H9 (cell line): ENCODE measurements around the gene TRPM8. TPM values are rescaled to one million over a fixed set of nuclear protein-coding genes. Genes with fewer than 3 reads are reported as not detected.

ENCODE experiments used
- DNase-seq: peaks from one replicate; pipeline ENCODE4 v3.0.0-alpha.2; 2017
- H2AFZ ChIP-seq: one replicate; pipeline ENCODE4 v1.6.1; 2013; ENCODE audit warnings: mild to moderate bottlenecking, low read length, control low read depth, moderate library complexity
- H2AK5ac ChIP-seq: 2 replicates; pipeline ENCODE4 v1.6.1; 2013; ENCODE audit warnings: low read length, control low read depth, mixed read lengths; ENCODE audit not compliant: insufficient read length
- H2BK120ac ChIP-seq: one replicate; pipeline ENCODE4 v1.6.1; 2013; ENCODE audit warnings: low read depth, mild to moderate bottlenecking, low read length, control low read depth, inconsistent platforms; ENCODE audit not compliant: poor library complexity, severe bottlenecking
- H2BK12ac ChIP-seq: 2 replicates; pipeline ENCODE4 v1.6.1; 2013; ENCODE audit warnings: low read length, control low read depth, mixed read lengths, low read depth; ENCODE audit not compliant: insufficient read length
- H2BK15ac ChIP-seq: 2 replicates; pipeline ENCODE4 v1.6.1; 2013; ENCODE audit warnings: low read depth, low read length, control low read depth
- H2BK20ac ChIP-seq: one replicate; pipeline ENCODE4 v1.6.1; 2013; ENCODE audit warnings: low read depth, mild to moderate bottlenecking, low read length, control low read depth, inconsistent platforms; ENCODE audit not compliant: poor library complexity, severe bottlenecking
- H2BK5ac ChIP-seq: 2 replicates; pipeline ENCODE4 v1.6.1; 2013; ENCODE audit warnings: low read length, control low read depth, mixed read lengths; ENCODE audit not compliant: insufficient read length
- H3K14ac ChIP-seq: 2 replicates; pipeline ENCODE4 v1.6.1; 2013; ENCODE audit warnings: low read length, control low read depth; ENCODE audit not compliant: insufficient read depth
- H3K18ac ChIP-seq: 2 replicates; pipeline ENCODE4 v1.6.1; 2013; ENCODE audit warnings: low read depth, mild to moderate bottlenecking, mixed read lengths, low read length, control low read depth; ENCODE audit not compliant: insufficient read length
- H3K23ac ChIP-seq: 2 replicates; pipeline ENCODE4 v1.6.1; 2013; ENCODE audit warnings: low read length, control low read depth, mixed read lengths, low read depth; ENCODE audit not compliant: insufficient read length
- H3K23me2 ChIP-seq: 2 replicates; pipeline ENCODE4 v1.6.1; 2013; ENCODE audit warnings: low read depth, mild to moderate bottlenecking, mixed read lengths, low read length, control low read depth; ENCODE audit not compliant: insufficient read length, poor library complexity, severe bottlenecking
- H3K27ac ChIP-seq: 2 replicates; pipeline ENCODE4 v1.5.1; 2013; ENCODE audit warnings: low read length, control low read depth, mixed read lengths, low read depth; ENCODE audit not compliant: insufficient read length
- H3K27me3 ChIP-seq: 2 replicates; pipeline ENCODE4 v1.6.1; 2013; ENCODE audit warnings: low read length, control low read depth, inconsistent platforms; ENCODE audit not compliant: insufficient read depth
- H3K4ac ChIP-seq: 2 replicates; pipeline ENCODE4 v1.6.1; 2013; ENCODE audit warnings: low read depth, mild to moderate bottlenecking, control low read depth, inconsistent platforms, low read length, moderate library complexity
- H3K4me1 ChIP-seq: 2 replicates; pipeline ENCODE4 v1.6.1; 2013; ENCODE audit warnings: low read length, control low read depth, inconsistent platforms; ENCODE audit not compliant: insufficient read depth
- H3K4me2 ChIP-seq: 2 replicates; pipeline ENCODE4 v1.6.1; 2013; ENCODE audit warnings: low read length, control low read depth, mixed read lengths; ENCODE audit not compliant: insufficient read length, insufficient read depth
- H3K56ac ChIP-seq: 2 replicates; pipeline ENCODE4 v1.6.1; 2013; ENCODE audit warnings: low read depth, mild to moderate bottlenecking, mixed read lengths, low read length, control low read depth; ENCODE audit not compliant: insufficient read length
- H3K79me1 ChIP-seq: 2 replicates; pipeline ENCODE4 v1.6.1; 2013; ENCODE audit warnings: low read depth, mild to moderate bottlenecking, moderate library complexity, low read length, control low read depth, inconsistent platforms; ENCODE audit not compliant: insufficient read depth, poor library complexity, severe bottlenecking
- H3K79me2 ChIP-seq: 2 replicates; pipeline ENCODE4 v1.6.1; 2013; ENCODE audit warnings: low read length, control low read depth, inconsistent platforms; ENCODE audit not compliant: insufficient read depth
- H3K9ac ChIP-seq: 2 replicates; pipeline ENCODE4 v1.6.1; 2013; ENCODE audit warnings: low read length, control low read depth, mixed read lengths; ENCODE audit not compliant: insufficient read length; ENCODE audit errors: extremely low read depth
- H3K9me3 ChIP-seq: one replicate; pipeline ENCODE4 v1.6.1; 2013; ENCODE audit warnings: low read depth, low read length, inconsistent platforms; ENCODE audit not compliant: control insufficient read depth
- H3T11ph ChIP-seq: one replicate; pipeline ENCODE4 v1.6.1; 2013; ENCODE audit warnings: mild to moderate bottlenecking, low read length, control low read depth, inconsistent platforms
- H4K20me1 ChIP-seq: one replicate; pipeline ENCODE4 v1.6.1; 2013; ENCODE audit not compliant: control insufficient read depth, insufficient read length, insufficient read depth
- H4K5ac ChIP-seq: 2 replicates; pipeline ENCODE4 v1.6.1; 2013; ENCODE audit warnings: low read depth, mild to moderate bottlenecking, mixed read lengths, low read length, control low read depth; ENCODE audit not compliant: insufficient read length
- H4K8ac ChIP-seq: replicated peaks from 2 replicates; pipeline ENCODE4 v1.6.1; 2013; ENCODE audit warnings: low read length, control low read depth, mixed read lengths, low read depth; ENCODE audit not compliant: insufficient read length
- H4K91ac ChIP-seq: 2 replicates; pipeline ENCODE4 v1.6.1; 2013; ENCODE audit warnings: low read depth, mild to moderate bottlenecking, moderate library complexity, mixed read lengths, low read length, control low read depth; ENCODE audit not compliant: insufficient read length
- H3K27ac Mint-ChIP-seq, 3 experiments: 2 replicates in 2 of 3; 3 replicates in 1 of 3; pipeline ENCODE4 v1.8.0; 2020 to 2021; ENCODE audit warnings: mixed read lengths in 3 of 3, mild to moderate bottlenecking in 1 of 3, moderate library complexity in 1 of 3
- H3K27me3 Mint-ChIP-seq: 2 replicates; pipeline ENCODE4 v1.8.0; 2021; ENCODE audit warnings: low read depth, mild to moderate bottlenecking, moderate library complexity, mixed read lengths
- H3K36me3 Mint-ChIP-seq, 3 experiments: 2 replicates in 2 of 3; 3 replicates in 1 of 3; pipeline ENCODE4 v1.8.0; 2020 to 2021; ENCODE audit warnings: low read depth in 3 of 3, mixed read lengths in 3 of 3; ENCODE audit not compliant: insufficient read depth in 1 of 3
- H3K4me1 Mint-ChIP-seq, 2 experiments: 2 replicates each; pipeline ENCODE4 v1.8.0; 2020; ENCODE audit warnings: mixed read lengths in 2 of 2
- H3K4me3 Mint-ChIP-seq, 2 experiments: 2 replicates in 1 of 2; 3 replicates in 1 of 2; pipeline ENCODE4 v1.8.0; 2020 to 2021; ENCODE audit warnings: mild to moderate bottlenecking in 2 of 2, mixed read lengths in 2 of 2, moderate library complexity in 1 of 2
- H3K9me3 Mint-ChIP-seq, 2 experiments: 2 replicates in 1 of 2; 3 replicates in 1 of 2; pipeline ENCODE4 v1.8.0; 2020; ENCODE audit warnings: mild to moderate bottlenecking in 2 of 2, mixed read lengths in 2 of 2, moderate library complexity in 1 of 2
- CTCF ChIP-seq: fragments of 200-600 bp; sonication (generic); conservative IDR thresholded peaks from 3 replicates; pipeline ENCODE4 v1.8.0; 2021; ENCODE audit warnings: antibody characterized with exemption, mild to moderate bottlenecking
- WGBS: extraction: QIAGEN DNeasy Blood & Tissue Kit; methylation state at CpG from one replicate; pipeline ENCODE4 v1.1.7; 2013; ENCODE audit warnings: missing lambda C conversion rate, low lambda C conversion rate, mixed read lengths; ENCODE audit not compliant: insufficient read length; ENCODE audit errors: extremely low coverage; 5-methylcytosine and 5-hydroxymethylcytosine counted together
- total RNA-seq: library from RNA; stranded (reverse); gene quantifications from 2 replicates; pipeline ENCODE4 v1.2.1, GENCODE V29; 2021

TRPM8 gene
- total RNA-seq, 1 experiment from 2014 or later = 0.28 TPM

- H3K36me3 Mint-ChIP-seq = peaks cover 0 to 7% (median 2%) of the 10 kb centered on the region in 3 experiments; a peak in 2 of 7 replicates
- no peak overlapping the region for H3K27ac ChIP-seq
- TF ChIP-seq CTCF = no peak
These were observed 56.6 kb downstream of the TRPM8 start for GRCh38 chr2:233973786-233974185.

More at GRCh38 chr2:233973786-233974185, 56.6 kb downstream of the TRPM8 start:
- H3K4me2 ChIP-seq = no peak overlapping the region
- H3K27me3 Mint-ChIP-seq = peaks cover 6% of the 10 kb centered on the region
- no peaks in the 10 kb centered on the region for H3K4me1 ChIP-seq
- no peak overlapping the region for H2BK5ac ChIP-seq
- H2BK15ac ChIP-seq = no peak overlapping the region
- no peaks in the 10 kb centered on the region for H4K20me1 ChIP-seq
- no peaks in the 10 kb centered on the region for H3K79me1 ChIP-seq
- H3K27me3 ChIP-seq = no peaks in the 10 kb centered on the region
- no peak overlapping the region for H2AK5ac ChIP-seq
- H3K9me3 Mint-ChIP-seq = peaks cover 8 to 11% of the 10 kb centered on the region in 2 experiments; a peak in 3 of 5 replicates
- H3K23me2 ChIP-seq = no peaks in the 10 kb centered on the region
- no peak overlapping the region for H3K4me3 Mint-ChIP-seq
- no peak overlapping the region for H3K56ac ChIP-seq
- no peak overlapping the region for H4K5ac ChIP-seq
- H3T11ph ChIP-seq = no peak overlapping the region
- H3K4ac ChIP-seq = no peak overlapping the region
- no CpG with 5 or more reads among the region's 6 CpGs for WGBS
- no peak overlapping the region for H4K91ac ChIP-seq
- no peak overlapping the region for H4K8ac ChIP-seq
- no peak overlapping the region for H2BK12ac ChIP-seq
- no peak overlapping the region for H3K9ac ChIP-seq
- H2BK120ac ChIP-seq = no peak overlapping the region
- H3K23ac ChIP-seq = no peak overlapping the region
- no peak for DNase-seq
- no peaks in the 10 kb centered on the region for H3K9me3 ChIP-seq
- H3K14ac ChIP-seq = no peak overlapping the region
- no peak overlapping the region for H2BK20ac ChIP-seq
- peaks cover 14 to 15% of the 10 kb centered on the region in 2 experiments for H3K4me1 Mint-ChIP-seq
- H3K18ac ChIP-seq = no peak overlapping the region
- peak overlapping the region in 2 of 3 experiments; percentile 77 to 83; a peak in 2 of 7 replicates for H3K27ac Mint-ChIP-seq
- no peaks in the 10 kb centered on the region for H3K79me2 ChIP-seq
- no peak overlapping the region for H2AFZ ChIP-seq
